Lower lobe of right lung (tissue), 2 donors: ENCODE results near the gene OR1M1. TPM values are rescaled to one million over a fixed set of nuclear protein-coding genes. Genes with fewer than 3 reads are reported as not detected.
"Not testable (repeated sequence)": the region's sequence is repeated elsewhere in the genome, so short reads cannot be mapped to it uniquely, and the experiment has no call there.

Experiments
- ATAC-seq, 2 donors: fragments of 200-7000 bp; cut with Tn5 transposase; one replicate each; pipeline ENCODE4 v1.9.1; 2020 to 2022; ENCODE audit warnings: mild to moderate bottlenecking in 2 of 2, moderate library complexity in 2 of 2
- DNase-seq: peaks from one replicate; pipeline ENCODE4 v3.0.0-alpha.2; 2020
- H3K27ac ChIP-seq: fragments of 200-600 bp; one replicate; pipeline ENCODE4 v1.8.0; 2022
- H3K27me3 ChIP-seq: fragments of 200-600 bp; one replicate; pipeline ENCODE4 v1.8.0; 2022; ENCODE audit warnings: low read depth
- H3K36me3 ChIP-seq: fragments of 200-600 bp; one replicate; pipeline ENCODE4 v1.8.0; 2022; ENCODE audit warnings: mild to moderate bottlenecking
- H3K4me1 ChIP-seq: fragments of 200-600 bp; one replicate; pipeline ENCODE4 v1.8.0; 2022
- H3K4me3 ChIP-seq: fragments of 200-600 bp; one replicate; pipeline ENCODE4 v1.8.0; 2022; ENCODE audit warnings: mild to moderate bottlenecking
- H3K9me3 ChIP-seq: fragments of 200-600 bp; one replicate; pipeline ENCODE4 v1.8.0; 2022
- intact Hi-C: fragments of 100-400 bp; cut with DNase I; formaldehyde crosslinking; loops from one replicate; pipeline ENCODE4 v1.11.0; 2022
- total RNA-seq: library from RNA; stranded (reverse); fragmentation: NEBNext Ultra II Directional; extraction: Animal tissue kit (Norgen Biotek cat#: 25700); gene quantifications from one replicate; pipeline ENCODE4 v1.2.1, GENCODE V29; 2021
- TF ChIP-seq, protein P1 (sequence below): fragments of 200-600 bp; IDR thresholded peaks from one replicate; pipeline ENCODE4 v1.8.0; 2022; ENCODE audit warnings: antibody characterized with exemption, mild to moderate bottlenecking
- donor health status: DM: no; HTN: yes; CAD: no; lungs with severe emphysema.

Gene OR1M1
- total RNA-seq, 1 donor from 2014 or later = not detected

DNA sequence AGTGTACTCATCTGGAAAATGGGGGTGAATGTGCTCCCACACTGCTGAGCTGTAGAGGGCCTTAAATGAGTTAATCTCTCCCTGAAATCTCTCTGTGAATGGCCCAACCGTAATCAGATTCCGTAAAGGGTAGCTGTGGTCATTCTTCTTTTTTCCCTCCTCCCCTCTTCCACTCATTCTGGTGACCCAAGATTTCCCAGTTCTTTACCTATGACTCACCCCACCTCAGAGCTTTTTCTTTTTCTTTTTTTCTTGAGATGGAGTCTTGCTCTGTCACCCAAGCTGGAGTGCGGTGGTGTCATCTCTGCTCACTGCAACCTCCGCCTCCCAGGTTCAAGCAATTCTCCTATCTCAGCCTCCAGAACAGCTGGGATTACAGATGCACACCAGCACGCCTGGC, 43.3 kb upstream of the OR1M1 start:
- Histone ChIP-seq H3K27me3 (peaks cover 6% of the 10 kb centered on the region), H3K4me3 (no peak overlapping the region), H3K4me1 (no peaks in the 10 kb centered on the region), H3K27ac (no peak overlapping the region), H3K36me3 (no peaks in the 10 kb centered on the region), H3K9me3 (no peaks in the 10 kb centered on the region)
- ATAC-seq (no peak), DNase-seq (no peak)
- intact Hi-C loops = no loop called here
- TF ChIP-seq, protein P1, sequence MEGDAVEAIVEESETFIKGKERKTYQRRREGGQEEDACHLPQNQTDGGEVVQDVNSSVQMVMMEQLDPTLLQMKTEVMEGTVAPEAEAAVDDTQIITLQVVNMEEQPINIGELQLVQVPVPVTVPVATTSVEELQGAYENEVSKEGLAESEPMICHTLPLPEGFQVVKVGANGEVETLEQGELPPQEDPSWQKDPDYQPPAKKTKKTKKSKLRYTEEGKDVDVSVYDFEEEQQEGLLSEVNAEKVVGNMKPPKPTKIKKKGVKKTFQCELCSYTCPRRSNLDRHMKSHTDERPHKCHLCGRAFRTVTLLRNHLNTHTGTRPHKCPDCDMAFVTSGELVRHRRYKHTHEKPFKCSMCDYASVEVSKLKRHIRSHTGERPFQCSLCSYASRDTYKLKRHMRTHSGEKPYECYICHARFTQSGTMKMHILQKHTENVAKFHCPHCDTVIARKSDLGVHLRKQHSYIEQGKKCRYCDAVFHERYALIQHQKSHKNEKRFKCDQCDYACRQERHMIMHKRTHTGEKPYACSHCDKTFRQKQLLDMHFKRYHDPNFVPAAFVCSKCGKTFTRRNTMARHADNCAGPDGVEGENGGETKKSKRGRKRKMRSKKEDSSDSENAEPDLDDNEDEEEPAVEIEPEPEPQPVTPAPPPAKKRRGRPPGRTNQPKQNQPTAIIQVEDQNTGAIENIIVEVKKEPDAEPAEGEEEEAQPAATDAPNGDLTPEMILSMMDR = no peak

DNA sequence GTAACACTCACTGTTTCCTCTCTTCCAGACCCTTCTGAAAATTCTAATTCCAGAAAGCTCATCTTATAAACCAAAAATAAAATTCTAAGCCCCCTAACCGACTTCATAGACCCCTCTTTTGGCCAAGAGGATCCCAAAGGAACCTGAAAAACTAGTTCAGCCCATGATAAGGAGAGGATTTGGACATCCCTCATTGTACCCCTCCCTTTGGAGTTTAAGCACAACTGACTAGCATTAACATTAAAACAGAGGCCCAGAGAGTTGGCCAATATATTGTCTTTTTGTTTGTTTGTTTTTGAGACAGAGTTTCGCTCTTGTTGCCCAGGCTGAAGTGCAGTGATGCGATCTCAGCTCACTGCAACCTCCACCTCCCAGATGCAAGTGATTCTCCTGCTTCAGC, 42.4 kb upstream of the OR1M1 start:
- DNase-seq = no peak
- TF ChIP-seq, protein P1 = no peak
- Histone ChIP-seq H3K27me3 (peaks cover 6% of the 10 kb centered on the region), H3K36me3 (no peaks in the 10 kb centered on the region), H3K4me1 (no peaks in the 10 kb centered on the region), H3K9me3 (no peaks in the 10 kb centered on the region), H3K27ac (no peak overlapping the region), H3K4me3 (no peak overlapping the region)
- intact Hi-C loops = no loop called here
- no peak for ATAC-seq

DNA sequence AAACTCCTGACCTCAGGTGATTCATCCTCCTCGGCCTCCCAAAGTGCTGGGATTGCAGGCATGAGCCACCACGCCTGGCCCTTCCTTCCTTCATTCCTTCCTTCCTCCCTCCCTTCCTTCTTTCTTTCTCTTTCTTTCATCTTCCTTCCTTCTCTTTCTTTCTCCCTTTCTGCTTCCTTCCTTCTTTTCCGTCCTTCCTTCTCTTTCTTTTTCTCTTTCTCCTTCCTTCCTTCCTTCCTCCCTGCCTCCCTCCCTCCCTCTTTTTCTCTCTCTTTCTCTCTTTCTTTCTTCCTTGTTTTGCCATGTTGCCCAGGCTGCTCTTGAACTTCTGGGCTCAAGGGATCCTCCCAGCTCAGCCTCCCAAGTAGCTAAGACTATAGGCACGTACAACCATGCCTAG, 40.2 kb upstream of the OR1M1 start:
- H3K4me3 ChIP-seq = no peak overlapping the region
- TF ChIP-seq, protein P1 = no peak
- H3K27me3 ChIP-seq = peaks cover 8% of the 10 kb centered on the region
- no peaks in the 10 kb centered on the region for H3K4me1 ChIP-seq
- H3K36me3 ChIP-seq = no peaks in the 10 kb centered on the region
- DNase-seq = no peak
- no peaks in the 10 kb centered on the region for H3K9me3 ChIP-seq
- no peak for ATAC-seq
- intact Hi-C loops = no loop called here
- H3K27ac ChIP-seq = no peak overlapping the region

DNA sequence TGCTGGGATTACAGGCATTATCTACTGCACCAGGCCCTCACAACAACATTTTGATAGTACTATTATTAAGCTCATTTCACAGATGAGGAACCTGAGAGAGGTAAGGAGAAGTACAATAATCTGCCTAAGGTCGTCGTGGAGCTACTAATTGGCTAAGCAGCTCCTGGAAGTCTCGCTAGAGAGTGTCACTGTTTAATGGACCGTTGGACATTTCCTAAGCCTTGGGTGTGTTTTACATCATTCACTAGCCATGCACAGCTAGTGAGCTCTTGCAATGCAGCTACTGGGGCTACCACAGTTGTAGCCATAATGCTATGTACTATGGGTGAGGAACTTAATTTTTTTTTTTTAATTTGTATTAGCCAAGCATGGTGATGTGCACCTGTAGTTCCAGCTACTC, 34.0 kb upstream of the OR1M1 start:
- no peaks in the 10 kb centered on the region for H3K9me3 ChIP-seq
- no peak for ATAC-seq
- TF ChIP-seq, protein P1 = no peak
- peaks cover 7% of the 10 kb centered on the region for H3K27me3 ChIP-seq
- no peaks in the 10 kb centered on the region for H3K36me3 ChIP-seq
- H3K4me3 ChIP-seq = no peak overlapping the region
- no peak for DNase-seq
- intact Hi-C loops = no loop called here
- no peak overlapping the region for H3K27ac ChIP-seq
- H3K4me1 ChIP-seq = no peaks in the 10 kb centered on the region

DNA sequence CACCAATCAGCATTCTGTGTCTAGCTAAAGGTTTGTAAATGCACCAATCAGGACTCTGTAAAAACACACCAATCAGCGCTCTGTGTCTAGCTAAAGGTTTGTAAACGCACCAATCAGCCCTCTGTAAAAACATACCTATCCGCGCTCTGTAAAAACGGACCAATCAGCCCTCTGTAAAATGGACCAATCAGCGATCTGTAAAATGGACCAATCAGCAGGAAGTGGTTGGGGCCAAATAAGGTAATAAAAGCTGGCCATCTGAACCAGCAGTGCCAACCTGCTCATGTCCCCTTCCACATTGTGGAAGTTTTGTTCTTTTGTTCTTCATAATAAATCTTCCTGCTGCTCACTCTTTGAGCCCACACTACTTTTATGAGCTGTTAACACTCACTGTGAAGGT, 33.2 kb upstream of the OR1M1 start:
- DNase-seq, H3K4me1 ChIP-seq, H3K4me3 ChIP-seq, H3K27ac ChIP-seq, H3K36me3 ChIP-seq, H3K9me3 ChIP-seq, intact Hi-C loops, H3K27me3 ChIP-seq, ATAC-seq: not testable (repeated sequence)

DNA sequence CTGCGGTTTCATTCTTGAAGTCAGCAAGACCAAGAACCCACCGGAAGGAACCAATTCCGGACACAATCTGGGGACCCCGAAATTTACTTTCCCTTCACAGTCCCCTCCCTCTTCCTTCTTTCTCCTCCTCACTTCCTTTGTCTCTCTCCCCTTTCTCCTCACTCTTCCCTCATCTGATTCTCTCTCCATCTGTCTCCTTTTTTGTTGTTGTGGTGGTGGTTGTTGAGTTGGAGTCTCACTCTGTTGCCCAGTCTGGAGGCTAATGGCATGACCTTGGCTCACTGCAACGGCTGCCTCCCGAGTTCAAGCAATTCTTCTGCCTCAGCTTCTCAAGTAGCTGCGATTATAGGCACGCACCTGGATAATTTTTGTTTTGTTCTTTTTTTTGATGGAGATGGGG, 32.7 kb upstream of the OR1M1 start:
- Histone ChIP-seq H3K27me3 (peaks cover 4% of the 10 kb centered on the region), H3K27ac (no peak overlapping the region), H3K4me3 (no peak overlapping the region), H3K9me3 (no peaks in the 10 kb centered on the region), H3K36me3 (no peaks in the 10 kb centered on the region), H3K4me1 (no peaks in the 10 kb centered on the region)
- TF ChIP-seq, protein P1 = no peak
- intact Hi-C loops = no loop called here
- no peak for ATAC-seq
- no peak for DNase-seq
